ENCODE results near the gene AGFG1. TPM values are rescaled to one million over a fixed set of nuclear protein-coding genes. Genes with fewer than 3 reads are reported as not detected.

The AGFG1 gene
- total and polyA plus RNA-seq, 4 donors = 22.4 to 142 (median 74.5) TPM

GRCh38 chr2:227606476-227606875 lies 134.5 kb downstream of the AGFG1 start:
- TF ChIP-seq, protein P1, sequence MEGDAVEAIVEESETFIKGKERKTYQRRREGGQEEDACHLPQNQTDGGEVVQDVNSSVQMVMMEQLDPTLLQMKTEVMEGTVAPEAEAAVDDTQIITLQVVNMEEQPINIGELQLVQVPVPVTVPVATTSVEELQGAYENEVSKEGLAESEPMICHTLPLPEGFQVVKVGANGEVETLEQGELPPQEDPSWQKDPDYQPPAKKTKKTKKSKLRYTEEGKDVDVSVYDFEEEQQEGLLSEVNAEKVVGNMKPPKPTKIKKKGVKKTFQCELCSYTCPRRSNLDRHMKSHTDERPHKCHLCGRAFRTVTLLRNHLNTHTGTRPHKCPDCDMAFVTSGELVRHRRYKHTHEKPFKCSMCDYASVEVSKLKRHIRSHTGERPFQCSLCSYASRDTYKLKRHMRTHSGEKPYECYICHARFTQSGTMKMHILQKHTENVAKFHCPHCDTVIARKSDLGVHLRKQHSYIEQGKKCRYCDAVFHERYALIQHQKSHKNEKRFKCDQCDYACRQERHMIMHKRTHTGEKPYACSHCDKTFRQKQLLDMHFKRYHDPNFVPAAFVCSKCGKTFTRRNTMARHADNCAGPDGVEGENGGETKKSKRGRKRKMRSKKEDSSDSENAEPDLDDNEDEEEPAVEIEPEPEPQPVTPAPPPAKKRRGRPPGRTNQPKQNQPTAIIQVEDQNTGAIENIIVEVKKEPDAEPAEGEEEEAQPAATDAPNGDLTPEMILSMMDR (IDR thresholded peaks at IDR 0.05; ENCODE audit: control extremely low read depth, extremely low read depth) = no peak

DNA sequence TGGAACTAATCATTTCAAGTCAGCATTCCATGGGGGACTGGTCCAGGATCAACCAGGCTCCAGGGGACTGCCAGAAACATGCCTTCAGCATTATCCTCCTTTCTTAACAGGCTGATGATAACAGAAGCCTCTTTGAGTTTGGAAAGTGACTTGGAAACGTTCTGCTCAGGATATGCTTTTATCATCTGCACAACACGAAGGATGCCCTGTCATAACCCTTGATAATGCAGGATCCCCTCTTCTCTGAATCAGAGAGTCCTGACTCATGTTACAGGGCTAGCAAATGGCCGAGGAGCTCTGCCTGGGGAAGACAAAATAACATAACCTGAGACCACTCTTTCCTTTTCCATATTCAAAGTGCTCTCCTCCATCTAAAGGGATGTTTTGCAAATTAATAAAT lies 136.0 kb downstream of the AGFG1 start:
- Histone ChIP-seq H3K4me3 (no peak overlapping the region), H3K36me3 (ENCODE audit: control insufficient read depth in 4 of 4, insufficient read depth in 4 of 4, low read length in 4 of 4) (no peaks in the 10 kb centered on the region), H3K9me3 (ENCODE audit: control insufficient read depth in 4 of 4, insufficient read depth in 3 of 4, low read length in 3 of 4) (no peaks in the 10 kb centered on the region), H3K4me1 (ENCODE audit: control insufficient read depth in 5 of 5, insufficient read depth in 5 of 5, low read length in 5 of 5) (peaks cover 0 to 4% (median 2%) of the 10 kb centered on the region in 5 donors), H3K27me3 (ENCODE audit: control insufficient read depth in 3 of 3, insufficient read depth in 3 of 3, low read length in 2 of 3) (no peaks in the 10 kb centered on the region), H3K9ac (ENCODE audit: insufficient read depth in 1 of 2, low read length in 2 of 2) (no peak overlapping the region), H3K27ac (ENCODE audit: low read depth in 1 of 2, low read length in 1 of 2) (no peak overlapping the region)
- ATAC-seq (ENCODE audit: insufficient read depth, low FRiP score) (no peak), DNase-seq (no peak)
- WGBS, 2 donors = 38 to 52% methylated on average over 3 of the region's 3 CpGs
- TF ChIP-seq, protein P1 (IDR thresholded peaks at IDR 0.05; ENCODE audit: control extremely low read depth, extremely low read depth) = no peak

More at GRCh38 chr2:227606476-227606875, 134.5 kb downstream of the AGFG1 start:
- ATAC-seq (ENCODE audit: insufficient read depth, low FRiP score) = no peak
- WGBS, 2 donors = 76 to 95% methylated on average over 1 of the region's 1 CpG
- peaks cover 0 to 4% (median 2%) of the 10 kb centered on the region in 5 donors for H3K4me1 ChIP-seq (ENCODE audit: control insufficient read depth in 5 of 5, insufficient read depth in 5 of 5, low read length in 5 of 5)
- no peak overlapping the region for H3K9ac ChIP-seq (ENCODE audit: insufficient read depth in 1 of 2, low read length in 2 of 2)
- no peaks in the 10 kb centered on the region for H3K36me3 ChIP-seq (ENCODE audit: control insufficient read depth in 4 of 4, insufficient read depth in 4 of 4, low read length in 4 of 4)
- no peak overlapping the region for H3K27ac ChIP-seq (ENCODE audit: low read depth in 1 of 2, low read length in 1 of 2)
- no peak overlapping the region for H3K4me3 ChIP-seq
- DNase-seq = no peak
- H3K27me3 ChIP-seq (ENCODE audit: control insufficient read depth in 3 of 3, insufficient read depth in 3 of 3, low read length in 2 of 3) = no peaks in the 10 kb centered on the region
- no peaks in the 10 kb centered on the region for H3K9me3 ChIP-seq (ENCODE audit: control insufficient read depth in 4 of 4, insufficient read depth in 3 of 4, low read length in 3 of 4)

- DNase-seq = peak in 2 of 3 donors; percentile 21 to 59
Measured at GRCh38 chr2:227608561-227609338, 136.8 kb downstream of the AGFG1 start.

More at GRCh38 chr2:227608561-227609338, 136.8 kb downstream of the AGFG1 start:
- Histone ChIP-seq H3K4me3 (no peak overlapping the region), H3K27me3 (ENCODE audit: control insufficient read depth in 3 of 3, insufficient read depth in 3 of 3, low read length in 2 of 3) (no peaks in the 10 kb centered on the region), H3K36me3 (ENCODE audit: control insufficient read depth in 4 of 4, insufficient read depth in 4 of 4, low read length in 4 of 4) (no peaks in the 10 kb centered on the region), H3K27ac (ENCODE audit: low read depth in 1 of 2, low read length in 1 of 2) (no peak overlapping the region), H3K9me3 (ENCODE audit: control insufficient read depth in 4 of 4, insufficient read depth in 3 of 4, low read length in 3 of 4) (no peaks in the 10 kb centered on the region), H3K9ac (ENCODE audit: insufficient read depth in 1 of 2, low read length in 2 of 2) (no peak overlapping the region), H3K4me1 (ENCODE audit: control insufficient read depth in 5 of 5, insufficient read depth in 5 of 5, low read length in 5 of 5) (peaks cover 0 to 4% (median 2%) of the 10 kb centered on the region in 5 donors)
- 38 to 51% methylated on average over 15 to 16 of the region's 16 CpGs for WGBS, 2 donors
- TF ChIP-seq, protein P1 (IDR thresholded peaks at IDR 0.05; ENCODE audit: control extremely low read depth, extremely low read depth) = no peak
- ATAC-seq (ENCODE audit: insufficient read depth, low FRiP score) = no peak

All from lung (tissue), 12 donors.